GM12892 (cell line): ENCODE data around the gene CHST3.

ENCODE experiments used
- DNase-seq: peaks from one replicate; pipeline ENCODE4 v3.0.0; 2011; ENCODE audit not compliant: insufficient read length
- FAIRE-seq: peaks from 2 replicates; lab custom pipeline; 2011; peaks lifted over from hg19 to GRCh38; lab: Jason Lieb, UNC
- POLR2A ChIP-seq: IDR thresholded peaks from 2 replicates; pipeline ENCODE4 v1.6.1; 2011; ENCODE audit warnings: low read depth, low read length, control low read depth
- POLR2AphosphoS5 ChIP-seq: IDR thresholded peaks from 2 replicates; pipeline ENCODE4 v1.6.1; 2011; ENCODE audit warnings: low read depth, low read length, control low read depth
- TAF1 ChIP-seq: IDR thresholded peaks from 2 replicates; pipeline ENCODE4 v1.6.1; 2011; ENCODE audit warnings: low read depth, mild to moderate bottlenecking, control low read depth, low read length, borderline replicate concordance

The CHST3 gene

GRCh38 chr10:72059843-72060822, 95.9 kb downstream of the CHST3 start:
- no peak for DNase-seq
- TF ChIP-seq POLR2AphosphoS5 = no peak
- no peak for TF ChIP-seq POLR2A
- no peak for TF ChIP-seq TAF1
- no peak for FAIRE-seq

- TF ChIP-seq TAF1 (no peak), POLR2A (no peak), POLR2AphosphoS5 (no peak)
- DNase-seq (no peak), FAIRE-seq (no peak)
Observed at GRCh38 chr10:72061491-72061890, 97.3 kb downstream of the CHST3 start.

GRCh38 chr10:72061930-72062329, 97.7 kb downstream of the CHST3 start:
- DNase-seq = no peak
- no peak for FAIRE-seq
- TF ChIP-seq POLR2AphosphoS5 = no peak
- TF ChIP-seq TAF1 = no peak
- TF ChIP-seq POLR2A = no peak

GRCh38 chr10:72062382-72062781, 98.2 kb downstream of the CHST3 start:
- no peak for TF ChIP-seq POLR2A
- TF ChIP-seq TAF1 = no peak
- TF ChIP-seq POLR2AphosphoS5 = no peak
- no peak for FAIRE-seq
- DNase-seq = no peak
